ENCODE results near the gene C10orf90.

GRCh38 chr10:126536148-126536547, 134.3 kb downstream of the C10orf90 start:
- TF ChIP-seq CTCF (IDR thresholded peaks at IDR 0.05; ENCODE audit: low read length) = no peak
- no peak for TF ChIP-seq EZH2 (IDR thresholded peaks at IDR 0.05; ENCODE audit: borderline replicate concordance, low read length)
